Caco-2 (cell line): Measurements from ENCODE around the gene KCNAB1. TPM values are rescaled to one million over a fixed set of nuclear protein-coding genes. Genes with fewer than 3 reads are reported as not detected.

ENCODE experiments used
- BruUV-seq: library from RNA; stranded (reverse); fragments of 400-500 nt; replicated peaks from 2 replicates; lab custom pipeline; 2021; lab: Mats Ljungman, UMichigan
- CTCF ChIA-PET: fragments of 300-600 bp; sonication (Branson Sonifier 250); formaldehyde crosslinking; loops from one replicate; lab custom pipeline; 2022; ENCODE audit warnings: antibody characterized with exemption; lab: Charles Lee
- POLR2A ChIA-PET: fragments of 300-600 bp; sonication (Branson Sonifier 250); formaldehyde crosslinking; loops from one replicate; lab custom pipeline; 2022; ENCODE audit warnings: antibody characterized with exemption; lab: Charles Lee
- DNase-seq, 2 experiments: peaks; one replicate each; pipeline versions ENCODE4 v3.0.0 to v3.0.0-alpha.2; 2020 to 2022
- H3K27me3 ChIP-seq: replicated peaks from 2 replicates; pipeline ENCODE4 v1.6.0; 2011; ENCODE audit warnings: low read length; ENCODE audit not compliant: control insufficient read depth, insufficient read depth
- H3K36me3 ChIP-seq: 2 replicates; pipeline ENCODE4 v1.5.1; 2011; ENCODE audit warnings: low read length; ENCODE audit not compliant: control insufficient read depth, insufficient read depth
- H3K4me1 ChIP-seq: fragments of 250-450 bp; sonication (Bioruptor Pico); 2 replicates; pipeline ENCODE4 v1.5.1; 2020; ENCODE audit warnings: mild to moderate bottlenecking
- H3K4me3 ChIP-seq: 2 replicates; pipeline ENCODE4 v1.5.1; 2011; ENCODE audit warnings: low read depth, mild to moderate bottlenecking, control low read depth, low read length
- H3K9me3 ChIP-seq: fragments of 250-450 bp; sonication (Bioruptor Pico); 2 replicates; pipeline ENCODE4 v1.5.1; 2020; ENCODE audit warnings: mild to moderate bottlenecking, moderate library complexity
- H3K27ac Mint-ChIP-seq: one replicate; pipeline ENCODE4 v1.8.0; 2022; ENCODE audit warnings: mixed read lengths; ENCODE audit not compliant: unreplicated experiment
- H3K27me3 Mint-ChIP-seq: one replicate; pipeline ENCODE4 v1.8.0; 2022; ENCODE audit warnings: mixed read lengths; ENCODE audit not compliant: insufficient read depth, unreplicated experiment
- H3K36me3 Mint-ChIP-seq: one replicate; pipeline ENCODE4 v1.8.0; 2022; ENCODE audit warnings: mild to moderate bottlenecking, mixed read lengths; ENCODE audit not compliant: insufficient read depth, unreplicated experiment
- H3K4me1 Mint-ChIP-seq: one replicate; pipeline ENCODE4 v1.8.0; 2022; ENCODE audit warnings: low read depth, mixed read lengths; ENCODE audit not compliant: unreplicated experiment
- H3K4me3 Mint-ChIP-seq: one replicate; pipeline ENCODE4 v1.8.0; 2022; ENCODE audit warnings: mild to moderate bottlenecking, moderate library complexity, mixed read lengths; ENCODE audit not compliant: unreplicated experiment
- H3K9me3 Mint-ChIP-seq: one replicate; pipeline ENCODE4 v1.8.0; 2022; ENCODE audit warnings: mixed read lengths; ENCODE audit not compliant: unreplicated experiment
- intact Hi-C: fragments of 100-400 bp; cut with micrococcal nuclease; formaldehyde crosslinking; loops from one replicate; pipeline ENCODE4 v1.10.0; 2022; ENCODE audit not compliant: unreplicated experiment
- total RNA-seq: library from RNA; stranded (reverse); gene quantifications from 2 replicates; pipeline ENCODE4 v1.2.3, GENCODE V29; 2022
- TF ChIP-seq, protein P1 (sequence below), 2 experiments: fragments of 200-600 bp in 1 of 2; IDR thresholded peaks; 1 replicate in 1 of 2; 2 replicates in 1 of 2; pipeline versions ENCODE4 v1.5.1 to v1.8.0; 2011 to 2022; ENCODE audit warnings: antibody characterized with exemption in 1 of 2, control low read depth in 1 of 2, inconsistent platforms in 1 of 2, low read depth in 1 of 2, low read length in 1 of 2, mild to moderate bottlenecking in 1 of 2, moderate library complexity in 1 of 2; ENCODE audit not compliant: insufficient read depth in 1 of 2, severe bottlenecking in 1 of 2, unreplicated experiment in 1 of 2

The KCNAB1 gene
- total RNA-seq, 1 experiment from 2014 or later = 0.14 TPM

DNA sequence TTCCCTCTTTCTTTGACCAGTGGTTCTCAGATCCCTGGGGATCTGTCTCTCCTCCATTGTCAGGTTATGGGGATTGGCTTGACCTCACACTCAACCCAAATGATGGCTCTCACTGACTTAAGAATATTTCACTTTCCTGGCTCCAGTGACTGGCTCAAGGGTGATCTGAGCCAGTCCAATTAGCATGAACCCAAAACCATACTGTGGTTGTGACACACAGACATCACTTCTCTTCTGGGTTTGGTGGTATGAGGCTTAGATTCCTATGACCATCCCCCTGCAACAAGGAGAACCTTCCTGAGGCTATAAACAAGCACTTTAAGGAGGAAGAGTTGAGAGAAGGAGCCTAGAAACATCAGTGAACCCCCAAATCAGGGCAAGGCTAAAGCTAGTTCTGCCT, 85.8 kb downstream of the KCNAB1 start:
- BruUV-seq = no TSS peak
- H3K36me3 Mint-ChIP-seq = no peaks in the 10 kb centered on the region
- peaks cover 15% of the 10 kb centered on the region; the same call in 1 of the 2 replicates for H3K4me1 ChIP-seq
- no peak overlapping the region for H3K4me3 ChIP-seq
- ChIA-PET POLR2A (no interaction called here), CTCF (no interaction called here)
- no peak overlapping the region for H3K4me3 Mint-ChIP-seq
- TF ChIP-seq, protein P1, sequence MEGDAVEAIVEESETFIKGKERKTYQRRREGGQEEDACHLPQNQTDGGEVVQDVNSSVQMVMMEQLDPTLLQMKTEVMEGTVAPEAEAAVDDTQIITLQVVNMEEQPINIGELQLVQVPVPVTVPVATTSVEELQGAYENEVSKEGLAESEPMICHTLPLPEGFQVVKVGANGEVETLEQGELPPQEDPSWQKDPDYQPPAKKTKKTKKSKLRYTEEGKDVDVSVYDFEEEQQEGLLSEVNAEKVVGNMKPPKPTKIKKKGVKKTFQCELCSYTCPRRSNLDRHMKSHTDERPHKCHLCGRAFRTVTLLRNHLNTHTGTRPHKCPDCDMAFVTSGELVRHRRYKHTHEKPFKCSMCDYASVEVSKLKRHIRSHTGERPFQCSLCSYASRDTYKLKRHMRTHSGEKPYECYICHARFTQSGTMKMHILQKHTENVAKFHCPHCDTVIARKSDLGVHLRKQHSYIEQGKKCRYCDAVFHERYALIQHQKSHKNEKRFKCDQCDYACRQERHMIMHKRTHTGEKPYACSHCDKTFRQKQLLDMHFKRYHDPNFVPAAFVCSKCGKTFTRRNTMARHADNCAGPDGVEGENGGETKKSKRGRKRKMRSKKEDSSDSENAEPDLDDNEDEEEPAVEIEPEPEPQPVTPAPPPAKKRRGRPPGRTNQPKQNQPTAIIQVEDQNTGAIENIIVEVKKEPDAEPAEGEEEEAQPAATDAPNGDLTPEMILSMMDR (IDR thresholded peaks at IDR 0.05; ENCODE audit: insufficient read depth in 1 of 2, low read depth in 1 of 2, low read length in 1 of 2, severe bottlenecking in 1 of 2, unreplicated experiment in 1 of 2) = no peak
- no peaks in the 10 kb centered on the region for H3K27me3 Mint-ChIP-seq
- no peaks in the 10 kb centered on the region for H3K4me1 Mint-ChIP-seq
- no peaks in the 10 kb centered on the region for H3K27me3 ChIP-seq
- H3K36me3 ChIP-seq = no peaks in the 10 kb centered on the region
- no peak for DNase-seq
- intact Hi-C loops = no loop called here
- no peaks in the 10 kb centered on the region for H3K9me3 ChIP-seq
- H3K9me3 Mint-ChIP-seq = no peaks in the 10 kb centered on the region
- no peak overlapping the region for H3K27ac Mint-ChIP-seq

DNA sequence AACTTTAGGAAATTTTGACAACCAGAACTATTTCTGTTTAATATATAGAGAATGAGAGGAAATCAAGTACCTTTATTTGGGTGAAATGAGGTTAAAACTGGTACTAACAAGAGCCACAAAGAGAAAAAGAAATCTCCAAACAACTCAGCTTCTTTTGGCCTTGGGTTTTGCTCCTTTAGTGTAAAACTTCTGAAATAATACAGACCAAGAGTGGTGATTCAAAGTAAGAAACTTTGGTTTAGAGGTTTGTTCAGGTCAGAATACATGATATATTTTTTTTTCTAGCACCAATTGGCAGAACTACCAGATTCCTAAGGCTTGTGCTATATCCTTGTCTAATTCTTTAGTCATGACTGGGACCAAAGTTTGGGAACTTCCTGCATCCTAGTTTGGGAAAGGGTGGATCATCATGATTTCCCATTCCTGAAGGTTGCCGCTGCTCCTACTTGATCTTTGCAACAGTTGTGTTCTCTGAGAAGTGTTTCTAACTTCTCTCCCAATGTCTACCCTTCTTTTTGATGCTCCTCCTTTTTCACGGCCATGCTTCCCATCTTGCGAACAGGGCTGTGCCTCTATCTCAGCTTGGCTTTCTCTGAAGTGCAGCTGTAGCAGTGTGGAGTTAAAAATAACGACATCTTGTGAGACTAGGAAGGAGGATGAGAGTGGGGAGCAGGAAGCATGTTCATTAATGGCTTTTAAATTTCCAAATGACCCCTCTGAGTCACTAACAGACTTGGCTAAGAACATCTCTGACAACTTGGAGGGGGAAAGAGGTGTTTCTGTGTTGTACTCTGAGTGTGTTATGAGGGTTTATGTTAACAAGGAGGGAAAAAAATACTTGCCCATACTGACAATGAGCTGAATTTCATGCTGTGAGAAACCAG, 87.7 kb downstream of the KCNAB1 start:
- Histone ChIP-seq H3K4me3 (no peak overlapping the region), H3K36me3 (no peaks in the 10 kb centered on the region), H3K4me1 (peaks cover 15% of the 10 kb centered on the region; the same call in 1 of the 2 replicates), H3K27me3 (no peaks in the 10 kb centered on the region), H3K9me3 (no peaks in the 10 kb centered on the region)
- POLR2A ChIA-PET = no interaction called here
- intact Hi-C loops = no loop called here
- H3K4me1 Mint-ChIP-seq = no peaks in the 10 kb centered on the region
- no peak overlapping the region for H3K4me3 Mint-ChIP-seq
- no peaks in the 10 kb centered on the region for H3K9me3 Mint-ChIP-seq
- CTCF ChIA-PET = no interaction called here
- no peaks in the 10 kb centered on the region for H3K36me3 Mint-ChIP-seq
- H3K27ac Mint-ChIP-seq = no peak overlapping the region
- DNase-seq = no peak
- BruUV-seq = no TSS peak
- no peaks in the 10 kb centered on the region for H3K27me3 Mint-ChIP-seq
- TF ChIP-seq, protein P1 (IDR thresholded peaks at IDR 0.05; ENCODE audit: insufficient read depth in 1 of 2, low read depth in 1 of 2, low read length in 1 of 2, severe bottlenecking in 1 of 2, unreplicated experiment in 1 of 2) = no peak

DNA sequence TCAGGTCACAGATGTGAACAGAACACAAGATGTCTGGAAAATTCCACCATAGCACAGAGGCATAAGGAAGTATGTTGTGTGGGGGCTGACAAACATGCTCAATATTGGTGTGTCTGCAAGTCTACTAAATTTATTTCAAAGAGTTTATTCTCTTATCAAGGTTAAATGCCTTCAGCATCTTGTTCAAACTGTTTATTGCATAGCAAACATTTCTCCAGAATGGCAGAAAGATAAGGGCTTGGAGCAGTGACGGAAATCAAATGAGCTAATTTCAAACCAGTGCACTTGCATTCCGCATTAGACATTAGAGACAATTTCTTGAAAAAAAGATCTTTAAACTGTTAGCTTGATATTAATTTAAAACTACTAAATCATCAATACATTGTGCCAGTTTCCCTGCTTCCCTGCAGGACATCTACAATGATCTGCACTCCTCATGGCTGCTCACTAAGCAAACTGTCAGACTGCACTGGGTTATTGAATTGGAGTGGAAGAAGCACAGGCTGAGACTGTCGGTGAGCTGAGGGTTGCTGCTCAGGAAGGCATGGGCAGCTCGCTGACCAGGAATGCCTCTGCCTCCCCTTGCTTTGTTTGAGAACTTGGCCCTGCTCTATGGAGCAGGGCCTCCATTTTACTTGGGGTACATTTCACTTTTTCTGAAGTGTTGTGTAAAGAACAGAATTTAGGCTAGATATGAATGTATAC, 89.4 kb downstream of the KCNAB1 start:
- Mint-ChIP-seq H3K36me3 (no peaks in the 10 kb centered on the region), H3K4me1 (no peaks in the 10 kb centered on the region), H3K27ac (no peak overlapping the region), H3K4me3 (no peak overlapping the region), H3K27me3 (no peaks in the 10 kb centered on the region), H3K9me3 (no peaks in the 10 kb centered on the region)
- Histone ChIP-seq H3K4me1 (peaks cover 15% of the 10 kb centered on the region; the same call in 1 of the 2 replicates), H3K9me3 (no peaks in the 10 kb centered on the region), H3K4me3 (no peak overlapping the region), H3K27me3 (no peaks in the 10 kb centered on the region), H3K36me3 (no peaks in the 10 kb centered on the region)
- TF ChIP-seq, protein P1 (IDR thresholded peaks at IDR 0.05; ENCODE audit: insufficient read depth in 1 of 2, low read depth in 1 of 2, low read length in 1 of 2, severe bottlenecking in 1 of 2, unreplicated experiment in 1 of 2) = no peak
- no peak for DNase-seq
- CTCF ChIA-PET = no interaction called here
- intact Hi-C loops = no loop called here
- no TSS peak for BruUV-seq
- POLR2A ChIA-PET = interaction anchor here (0.5 kb wide), 1 partner anchor 719 kb away, joined by 3 read pairs; no protein-coding TSS in a partner anchor
